GM04504 (cell line): Measurements from ENCODE around the gene LRRC37A.
A peak's percentile ranks its signal among the peaks of the same experiment; 100 is the strongest.
"Not testable (repeated sequence)": the region's sequence is repeated elsewhere in the genome, so short reads cannot be mapped to it uniquely, and the experiment has no call there.

Experiments
- DNase-seq: peaks from one replicate; pipeline ENCODE4 v3.0.0-alpha.2; 2012; ENCODE audit warnings: low read depth

LRRC37A gene

GRCh38 chr17:46294831-46295230 lies at the start of gene LRRC37A:
LRRC37A (plus strand) TSS chr17:46295131; CDS start chr17:46295134, 3 bp downstream.
- DNase-seq: not testable (repeated sequence)

GRCh38 chr17:46249153-46249552 lies 45.8 kb upstream of the LRRC37A start:
- not testable (repeated sequence) for DNase-seq

- not testable (repeated sequence) for DNase-seq
Measured at GRCh38 chr17:46252804-46253203, 42.1 kb upstream of the LRRC37A start.

- not testable (repeated sequence) for DNase-seq
Measured at GRCh38 chr17:46253722-46254121, 41.2 kb upstream of the LRRC37A start.

- DNase-seq: not testable (repeated sequence)
Measured at GRCh38 chr17:46254215-46254614, 40.7 kb upstream of the LRRC37A start.

GRCh38 chr17:46256369-46256768 lies 38.6 kb upstream of the LRRC37A start:
- not testable (repeated sequence) for DNase-seq

GRCh38 chr17:46259845-46260661 lies 34.9 kb upstream of the LRRC37A start:
- DNase-seq: not testable (repeated sequence)

- DNase-seq: no peak
Measured at GRCh38 chr17:46262271-46262670, 32.7 kb upstream of the LRRC37A start.

- DNase-seq: peak; percentile 40
Measured at GRCh38 chr17:46264456-46265198, 30.3 kb upstream of the LRRC37A start.

GRCh38 chr17:46266063-46266655 lies 28.8 kb upstream of the LRRC37A start:
- DNase-seq: not testable (repeated sequence)

- DNase-seq: peak; percentile 85
Measured at GRCh38 chr17:46266656-46267544, 28.0 kb upstream of the LRRC37A start.

- DNase-seq: no peak
Measured at GRCh38 chr17:46270032-46270431, 24.9 kb upstream of the LRRC37A start.

GRCh38 chr17:46273541-46274236 lies 21.2 kb upstream of the LRRC37A start:
- no peak for DNase-seq

- DNase-seq: no peak
Measured at GRCh38 chr17:46274238-46274637, 20.7 kb upstream of the LRRC37A start.

- not testable (repeated sequence) for DNase-seq
Measured at GRCh38 chr17:46276728-46277479, 18.0 kb upstream of the LRRC37A start.

- DNase-seq: not testable (repeated sequence)
Measured at GRCh38 chr17:46281336-46281735, 13.6 kb upstream of the LRRC37A start.

GRCh38 chr17:46282635-46283034 lies 12.3 kb upstream of the LRRC37A start:
- DNase-seq: not testable (repeated sequence)

GRCh38 chr17:46284467-46284866 lies 10.5 kb upstream of the LRRC37A start:
- DNase-seq: not testable (repeated sequence)

GRCh38 chr17:46285500-46285899 lies 9.4 kb upstream of the LRRC37A start:
- not testable (repeated sequence) for DNase-seq

- peak; percentile 43 for DNase-seq
Measured at GRCh38 chr17:46286764-46287221, 8.1 kb upstream of the LRRC37A start.
